GM15510 (cell line): ENCODE data around the gene OTOS.

ENCODE experiments used
- POLR2A ChIP-seq: IDR thresholded peaks from 3 replicates; pipeline ENCODE4 v1.6.1; 2011; ENCODE audit warnings: borderline replicate concordance; ENCODE audit not compliant: insufficient read length; ENCODE audit errors: extremely low read depth

OTOS gene

GRCh38 chr2:240140511-240140910, at the start of gene OTOS:
Gene OTOS, minus strand, starts transcription at chr2:240140658. Its CDS starts 332 bp downstream, at chr2:240140326.
- no peak for TF ChIP-seq POLR2A

DNA sequence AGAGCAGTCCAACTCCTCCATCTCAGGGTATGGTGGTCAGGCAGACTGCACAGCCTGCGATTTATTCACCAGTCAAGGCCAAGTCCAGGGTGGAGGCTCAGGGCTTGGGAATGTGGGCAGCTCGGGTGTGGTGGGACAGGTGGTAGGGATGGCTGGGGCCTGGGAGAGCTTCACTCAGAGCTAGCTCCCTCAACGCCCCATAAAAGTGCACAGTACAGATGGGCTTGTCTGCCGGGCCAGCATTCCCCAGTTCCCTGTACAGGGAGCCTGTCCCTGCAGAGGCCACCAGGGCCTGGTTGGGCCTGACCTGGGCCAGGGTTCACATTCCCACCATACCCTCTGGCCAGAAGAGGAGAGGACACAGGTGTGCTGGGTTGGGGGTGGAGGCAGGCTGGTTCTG, 49.2 kb upstream of the OTOS start:
- no peak for TF ChIP-seq POLR2A

DNA sequence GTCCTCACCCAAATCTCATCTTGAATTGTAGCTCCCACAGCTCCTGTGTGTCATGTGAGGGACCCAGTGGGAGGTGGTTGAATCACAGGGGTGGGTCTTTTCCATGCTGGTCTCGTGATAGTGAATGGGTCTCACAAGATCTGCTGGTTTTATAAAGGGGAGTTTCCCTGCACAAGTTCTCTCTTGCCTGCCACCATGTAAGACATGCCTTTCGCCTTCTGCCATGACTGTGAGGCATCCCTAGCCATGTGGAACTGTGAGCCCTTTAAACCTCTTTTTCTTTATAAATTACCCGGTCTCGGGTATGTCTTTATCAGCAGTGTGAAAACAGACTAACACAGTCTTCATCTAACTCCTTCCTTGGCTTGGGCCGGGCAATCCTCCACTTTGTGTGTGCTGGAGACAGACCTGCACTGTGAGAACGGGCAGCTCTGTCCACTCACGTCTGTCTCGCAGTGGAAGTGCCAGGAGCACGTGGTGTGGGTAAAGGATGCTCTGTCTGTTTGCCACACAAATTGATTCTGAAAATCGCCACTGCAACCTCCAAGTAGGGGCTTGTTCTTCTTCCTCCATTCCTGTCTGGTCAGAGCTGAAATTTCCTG, 47.6 kb upstream of the OTOS start:
- TF ChIP-seq POLR2A, result no peak

GRCh38 chr2:240186191-240186725, 45.8 kb upstream of the OTOS start:
- TF ChIP-seq POLR2A, result no peak

- no peak for TF ChIP-seq POLR2A
These were observed 44.2 kb upstream of the OTOS start for GRCh38 chr2:240184656-240185055.

DNA sequence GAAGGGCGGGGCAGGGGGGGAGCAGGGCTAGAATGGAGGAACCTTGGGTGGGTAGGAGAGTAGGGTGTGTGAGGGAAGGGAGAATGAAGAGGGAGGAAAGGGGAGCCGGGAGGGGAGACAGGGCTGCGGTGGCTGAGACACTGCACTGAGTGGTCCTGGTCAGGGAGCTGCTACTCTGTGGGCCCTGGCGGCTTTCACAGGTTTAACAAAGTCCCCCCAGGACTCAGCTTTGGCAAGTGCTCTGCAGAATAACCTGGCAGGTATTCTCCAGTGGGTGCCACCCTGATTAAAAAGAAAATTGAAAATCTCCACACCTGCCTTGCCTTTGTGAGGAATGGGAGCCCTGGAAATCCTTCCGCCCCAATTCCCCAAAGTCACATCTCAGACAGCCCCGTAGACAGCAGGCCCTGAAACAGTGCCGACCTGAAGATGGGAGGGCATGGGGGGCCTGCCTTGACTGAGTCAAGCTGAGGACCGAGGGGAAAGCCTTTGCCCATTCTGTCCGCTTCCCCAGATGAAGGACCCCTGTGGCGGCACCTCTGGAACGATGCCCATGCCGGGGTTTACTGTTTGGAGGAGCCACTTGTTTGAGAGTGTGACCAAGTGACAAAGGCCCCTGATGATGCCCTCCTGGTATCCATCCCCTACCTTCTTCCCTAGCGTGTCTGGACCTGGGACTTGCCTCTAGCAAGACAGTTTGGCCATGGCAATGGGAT, 43.6 kb upstream of the OTOS start:
- TF ChIP-seq POLR2A, result no peak

DNA sequence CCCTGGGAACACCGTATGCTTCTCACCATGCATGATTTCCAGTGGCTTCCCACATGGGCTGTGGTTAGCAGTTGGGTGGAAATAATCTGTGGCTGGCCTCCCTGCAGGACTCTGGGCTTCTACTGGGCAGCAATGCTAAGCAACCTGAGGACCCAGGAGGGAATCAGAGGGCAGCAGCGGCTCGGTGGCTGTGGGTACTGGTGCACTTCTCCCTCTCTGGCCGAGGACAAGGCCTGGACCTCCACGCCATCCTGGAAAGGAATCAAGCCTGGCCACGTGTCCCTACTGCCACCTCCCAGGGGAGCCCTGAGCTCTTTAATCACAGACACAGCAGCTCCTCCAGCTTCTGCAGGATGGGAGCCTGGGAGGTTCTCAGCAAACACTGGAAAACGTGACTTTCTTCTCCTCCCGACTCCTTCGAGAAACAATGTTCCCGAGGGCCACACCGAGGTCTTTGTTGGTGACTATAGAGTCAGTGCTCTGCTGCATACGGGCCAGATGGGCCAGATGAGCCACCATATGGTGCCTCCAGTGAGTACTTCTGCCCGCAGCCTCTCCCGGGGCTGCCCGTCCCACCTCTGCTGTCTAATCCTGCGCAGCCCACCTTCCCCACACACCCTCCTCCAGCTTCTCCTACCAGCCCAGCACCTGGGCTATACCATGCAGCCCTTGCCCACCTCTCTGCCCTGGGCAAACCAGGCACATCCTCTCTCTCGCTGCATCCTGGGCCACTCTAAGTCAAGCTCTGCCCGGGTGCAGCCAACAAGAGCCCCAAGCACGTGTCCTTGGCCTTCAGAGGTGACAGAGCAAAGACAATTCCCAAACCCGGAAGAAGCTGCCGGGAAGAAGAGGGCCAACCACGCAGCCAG, 42.8 kb upstream of the OTOS start:
- no peak for TF ChIP-seq POLR2A

DNA sequence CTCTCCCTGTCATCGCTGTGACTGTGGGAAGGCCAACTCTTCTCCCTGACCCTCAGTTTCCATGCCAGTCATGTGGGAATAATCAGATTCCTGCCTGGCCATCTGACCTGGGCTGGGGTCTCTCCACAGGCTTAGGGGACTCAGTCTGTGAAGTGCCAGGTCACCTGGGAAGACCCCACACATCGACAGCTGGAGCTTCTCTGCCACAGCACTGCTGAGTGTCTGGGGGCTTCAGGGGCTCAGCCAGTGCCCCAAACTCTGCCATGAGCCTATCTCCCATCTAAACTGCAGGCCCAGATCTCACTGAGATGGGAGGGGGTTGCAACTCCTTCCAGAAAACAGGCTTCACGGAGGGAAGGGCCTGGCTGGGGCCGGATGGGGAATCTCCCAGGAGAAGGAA, 42.0 kb upstream of the OTOS start:
- TF ChIP-seq POLR2A, result no peak

- TF ChIP-seq POLR2A, result no peak
These were observed 41.5 kb upstream of the OTOS start for GRCh38 chr2:240182001-240182400.

- no peak for TF ChIP-seq POLR2A
These were observed 39.6 kb upstream of the OTOS start for GRCh38 chr2:240179941-240180666.

DNA sequence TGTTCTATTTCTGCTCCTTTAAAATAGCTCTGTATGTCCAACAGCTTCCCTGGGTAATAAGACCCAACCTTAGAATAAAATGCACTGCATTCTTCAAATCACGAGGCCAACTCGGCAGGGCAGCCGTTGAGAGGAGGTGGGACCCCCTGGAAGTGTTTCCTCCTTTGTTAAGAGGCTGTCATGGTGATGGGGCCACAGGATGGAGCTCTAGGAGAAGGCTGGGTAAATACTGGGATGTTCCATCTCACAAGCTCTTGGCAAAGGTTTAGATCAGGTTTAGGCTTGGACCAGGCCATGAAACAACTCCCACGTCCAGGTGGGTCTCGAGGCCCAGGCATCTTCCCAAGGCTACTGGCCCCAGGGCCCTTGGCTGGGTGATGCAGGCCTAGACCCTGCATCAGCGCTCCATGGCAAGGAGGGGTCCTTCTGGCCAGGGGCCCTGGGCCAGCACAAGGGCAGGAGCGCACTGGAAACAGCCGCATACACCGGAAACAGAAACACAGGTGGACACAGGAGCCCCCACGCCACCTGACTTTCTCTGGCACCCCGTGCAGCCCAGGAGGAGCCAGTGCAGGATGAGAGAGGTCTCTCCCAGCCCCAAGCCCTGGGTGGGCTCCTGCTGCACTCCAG, 38.8 kb upstream of the OTOS start:
- TF ChIP-seq POLR2A, result no peak

- no peak for TF ChIP-seq POLR2A
These were observed 38.1 kb upstream of the OTOS start for GRCh38 chr2:240178564-240178963.

- TF ChIP-seq POLR2A, result no peak
These were observed 34.0 kb upstream of the OTOS start for GRCh38 chr2:240174496-240174895.
